Measurements from ENCODE around the gene PCED1A.

PCED1A gene

GRCh38 chr20:2820896-2821869, 19.3 kb downstream of the PCED1A start:
- Histone ChIP-seq H3K9me3 (ENCODE audit: low read length) (no peaks in the 10 kb centered on the region), H3K4me2 (ENCODE audit: low read length) (no peak overlapping the region), H3K4me1 (ENCODE audit: insufficient read depth, low read length, severe bottlenecking) (no peaks in the 10 kb centered on the region), H3K79me2 (ENCODE audit: insufficient read depth, low read length) (no peaks in the 10 kb centered on the region), H3K36me3 (ENCODE audit: insufficient read depth, low read length) (no peaks in the 10 kb centered on the region), H3K9ac (ENCODE audit: low read length) (no peak overlapping the region), H3K27ac (ENCODE audit: low read depth, low read length, poor library complexity, severe bottlenecking) (no peak overlapping the region), H3K27me3 (ENCODE audit: insufficient read depth, low read length) (no peaks in the 10 kb centered on the region), H3F3A (ENCODE audit: insufficient read depth, low read length) (no peaks in the 10 kb centered on the region), H3K4me3 (ENCODE audit: low read depth, low read length, poor library complexity, severe bottlenecking) (no peak overlapping the region), H3K9me2 (ENCODE audit: low read depth, low read length) (no peaks in the 10 kb centered on the region), H4K20me1 (ENCODE audit: insufficient read depth, low read length) (no peaks in the 10 kb centered on the region), H2AFZ (ENCODE audit: low read length) (no peak overlapping the region)
- no peak for TF ChIP-seq EZH2 (IDR thresholded peaks at IDR 0.05; ENCODE audit: borderline replicate concordance, low read length)
- TF ChIP-seq, protein P1, sequence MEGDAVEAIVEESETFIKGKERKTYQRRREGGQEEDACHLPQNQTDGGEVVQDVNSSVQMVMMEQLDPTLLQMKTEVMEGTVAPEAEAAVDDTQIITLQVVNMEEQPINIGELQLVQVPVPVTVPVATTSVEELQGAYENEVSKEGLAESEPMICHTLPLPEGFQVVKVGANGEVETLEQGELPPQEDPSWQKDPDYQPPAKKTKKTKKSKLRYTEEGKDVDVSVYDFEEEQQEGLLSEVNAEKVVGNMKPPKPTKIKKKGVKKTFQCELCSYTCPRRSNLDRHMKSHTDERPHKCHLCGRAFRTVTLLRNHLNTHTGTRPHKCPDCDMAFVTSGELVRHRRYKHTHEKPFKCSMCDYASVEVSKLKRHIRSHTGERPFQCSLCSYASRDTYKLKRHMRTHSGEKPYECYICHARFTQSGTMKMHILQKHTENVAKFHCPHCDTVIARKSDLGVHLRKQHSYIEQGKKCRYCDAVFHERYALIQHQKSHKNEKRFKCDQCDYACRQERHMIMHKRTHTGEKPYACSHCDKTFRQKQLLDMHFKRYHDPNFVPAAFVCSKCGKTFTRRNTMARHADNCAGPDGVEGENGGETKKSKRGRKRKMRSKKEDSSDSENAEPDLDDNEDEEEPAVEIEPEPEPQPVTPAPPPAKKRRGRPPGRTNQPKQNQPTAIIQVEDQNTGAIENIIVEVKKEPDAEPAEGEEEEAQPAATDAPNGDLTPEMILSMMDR (IDR thresholded peaks at IDR 0.05; ENCODE audit: low read length), result no peak

GRCh38 chr20:2820084-2820895, 20.2 kb downstream of the PCED1A start:
- TF ChIP-seq EZH2 (IDR thresholded peaks at IDR 0.05; ENCODE audit: borderline replicate concordance, low read length), result no peak
- TF ChIP-seq, protein P1 (IDR thresholded peaks at IDR 0.05; ENCODE audit: low read length), result no peak
- H3K4me2 ChIP-seq (ENCODE audit: low read length), result no peak overlapping the region
- no peak overlapping the region for H2AFZ ChIP-seq (ENCODE audit: low read length)
- H3K9ac ChIP-seq (ENCODE audit: low read length), result no peak overlapping the region
- H3K79me2 ChIP-seq (ENCODE audit: insufficient read depth, low read length), result no peaks in the 10 kb centered on the region
- H3K27me3 ChIP-seq (ENCODE audit: insufficient read depth, low read length), result 0 out of 2 replicates have a peak, but pooled peaks cover 4% of the 10 kb centered on the region
- H3K4me1 ChIP-seq (ENCODE audit: insufficient read depth, low read length, severe bottlenecking), result no peaks in the 10 kb centered on the region
- H3K36me3 ChIP-seq (ENCODE audit: insufficient read depth, low read length), result no peaks in the 10 kb centered on the region
- H3K27ac ChIP-seq (ENCODE audit: low read depth, low read length, poor library complexity, severe bottlenecking), result no peak overlapping the region
- no peak overlapping the region for H3K4me3 ChIP-seq (ENCODE audit: low read depth, low read length, poor library complexity, severe bottlenecking)
- no peaks in the 10 kb centered on the region for H3F3A ChIP-seq (ENCODE audit: insufficient read depth, low read length)
- H3K9me3 ChIP-seq (ENCODE audit: low read length), result no peaks in the 10 kb centered on the region
- H3K9me2 ChIP-seq (ENCODE audit: low read depth, low read length), result no peaks in the 10 kb centered on the region
- no peaks in the 10 kb centered on the region for H4K20me1 ChIP-seq (ENCODE audit: insufficient read depth, low read length)

DNA sequence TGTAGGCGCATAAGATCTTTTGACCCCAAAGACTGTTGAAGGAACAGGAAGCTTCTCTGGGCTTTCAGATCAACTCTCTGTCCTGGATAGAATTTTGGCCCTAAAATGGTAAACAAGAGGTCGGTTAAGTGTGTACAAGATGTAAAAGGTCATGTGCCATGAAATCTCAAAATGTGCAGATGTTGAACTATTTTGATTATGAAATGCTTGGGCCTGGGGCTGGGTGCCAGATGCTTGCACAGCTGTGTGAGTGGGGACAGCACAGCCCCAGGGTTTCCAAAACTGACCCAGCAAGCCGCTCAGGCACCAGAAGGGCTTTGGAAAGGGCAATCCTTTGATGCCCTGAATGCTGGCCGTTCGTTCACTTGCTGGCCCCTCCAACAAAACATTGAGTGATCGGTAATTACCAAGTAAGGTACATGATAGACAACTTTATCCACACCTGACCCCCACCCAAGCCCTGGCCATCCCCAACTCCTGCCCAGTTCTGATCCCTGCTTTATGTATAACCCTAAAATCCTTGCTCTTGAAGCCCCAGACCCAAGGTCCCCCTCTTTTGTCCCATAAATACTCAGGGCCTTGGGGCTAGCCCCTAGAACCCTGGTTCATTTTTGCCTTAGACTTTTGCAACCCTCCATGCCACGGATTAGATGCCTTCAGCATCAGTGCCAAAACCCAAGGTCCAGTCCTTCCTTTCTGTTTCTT, 22.4 kb downstream of the PCED1A start:
- Histone ChIP-seq H3K4me1 (ENCODE audit: insufficient read depth, low read length, severe bottlenecking) (no peaks in the 10 kb centered on the region), H4K20me1 (ENCODE audit: insufficient read depth, low read length) (no peaks in the 10 kb centered on the region), H3K9ac (ENCODE audit: low read length) (no peak overlapping the region), H3K27ac (ENCODE audit: low read depth, low read length, poor library complexity, severe bottlenecking) (no peak overlapping the region), H3K4me3 (ENCODE audit: low read depth, low read length, poor library complexity, severe bottlenecking) (no peak overlapping the region), H3F3A (ENCODE audit: insufficient read depth, low read length) (no peaks in the 10 kb centered on the region), H3K36me3 (ENCODE audit: insufficient read depth, low read length) (no peaks in the 10 kb centered on the region), H3K79me2 (ENCODE audit: insufficient read depth, low read length) (no peaks in the 10 kb centered on the region), H3K4me2 (ENCODE audit: low read length) (no peak overlapping the region), H3K27me3 (ENCODE audit: insufficient read depth, low read length) (0 out of 2 replicates have a peak, but pooled peaks cover 4% of the 10 kb centered on the region), H3K9me3 (ENCODE audit: low read length) (no peaks in the 10 kb centered on the region), H3K9me2 (ENCODE audit: low read depth, low read length) (no peaks in the 10 kb centered on the region), H2AFZ (ENCODE audit: low read length) (no peak overlapping the region)
- TF ChIP-seq, protein P1 (IDR thresholded peaks at IDR 0.05; ENCODE audit: low read length), result no peak
- no peak for TF ChIP-seq EZH2 (IDR thresholded peaks at IDR 0.05; ENCODE audit: borderline replicate concordance, low read length)

Data from OCI-LY1 (cell line).